NCI-H1417 (cell line): ENCODE data around the gene PCDHGB7.
"Not testable (repeated sequence)": the region's sequence is repeated elsewhere in the genome, so short reads cannot be mapped to it uniquely, and the experiment has no call there.

Experiments used
- DNase-seq, 3 experiments: peaks; one replicate each; lab custom pipeline; 2025; lab: John Stamatoyannopoulos, UW

PCDHGB7 gene

GRCh38 chr5:141430332-141431113 is 13.0 kb downstream of the PCDHGB7 start, which contains the start of gene PCDHGA12:
Gene PCDHGA12 (plus strand): TSS chr5:141430507. CDS start chr5:141430760, 253 bp downstream.
- DNase-seq: no peak

GRCh38 chr5:141431286-141431685 is 13.8 kb downstream of the PCDHGB7 start:
- no peak for DNase-seq

- DNase-seq: not testable (repeated sequence)
These were observed 14.8 kb downstream of the PCDHGB7 start for GRCh38 chr5:141432308-141432707.

GRCh38 chr5:141432726-141433125 is 15.2 kb downstream of the PCDHGB7 start:
- not testable (repeated sequence) for DNase-seq

- DNase-seq: no peak
These were observed 16.5 kb downstream of the PCDHGB7 start for GRCh38 chr5:141434006-141434405.

GRCh38 chr5:141437221-141437620 is 19.7 kb downstream of the PCDHGB7 start:
- no peak for DNase-seq

DNA sequence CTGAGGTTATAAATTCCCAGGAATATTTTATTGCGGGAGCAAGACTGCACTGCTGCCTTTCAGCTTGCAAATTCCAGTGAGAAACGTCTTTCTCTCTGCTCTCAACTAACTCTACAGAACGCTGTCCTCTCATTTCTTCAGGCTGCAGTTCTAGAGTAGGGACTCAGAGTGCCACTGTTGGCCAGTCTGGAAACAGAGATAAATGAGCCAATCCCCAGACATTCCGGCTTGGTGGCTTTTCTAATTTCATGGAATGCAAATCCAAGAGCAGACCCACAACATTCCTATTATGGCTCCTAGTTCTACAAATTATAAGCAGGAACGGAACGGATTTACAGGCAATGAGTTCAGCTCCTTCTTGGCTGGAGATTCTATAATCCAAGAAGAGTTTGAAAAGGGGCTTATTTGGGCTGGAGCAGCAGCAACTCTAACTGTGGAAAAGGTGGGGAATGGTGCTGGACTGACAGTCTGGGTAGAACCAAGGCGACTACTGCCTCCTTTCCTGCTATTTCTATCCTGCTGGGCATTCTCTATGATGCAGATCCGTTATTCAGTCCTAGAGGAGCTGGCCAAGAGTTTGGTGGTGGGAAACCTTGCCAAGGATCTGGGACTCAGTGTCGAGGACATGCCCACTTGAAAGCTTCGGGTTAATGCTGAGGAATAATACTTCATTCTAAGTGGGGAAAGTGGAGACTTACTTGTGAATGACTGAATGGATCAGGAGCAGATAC is 22.1 kb downstream of the PCDHGB7 start:
- no peak for DNase-seq

- no peak for DNase-seq
These were observed 22.9 kb downstream of the PCDHGB7 start for GRCh38 chr5:141440341-141440740.

DNA sequence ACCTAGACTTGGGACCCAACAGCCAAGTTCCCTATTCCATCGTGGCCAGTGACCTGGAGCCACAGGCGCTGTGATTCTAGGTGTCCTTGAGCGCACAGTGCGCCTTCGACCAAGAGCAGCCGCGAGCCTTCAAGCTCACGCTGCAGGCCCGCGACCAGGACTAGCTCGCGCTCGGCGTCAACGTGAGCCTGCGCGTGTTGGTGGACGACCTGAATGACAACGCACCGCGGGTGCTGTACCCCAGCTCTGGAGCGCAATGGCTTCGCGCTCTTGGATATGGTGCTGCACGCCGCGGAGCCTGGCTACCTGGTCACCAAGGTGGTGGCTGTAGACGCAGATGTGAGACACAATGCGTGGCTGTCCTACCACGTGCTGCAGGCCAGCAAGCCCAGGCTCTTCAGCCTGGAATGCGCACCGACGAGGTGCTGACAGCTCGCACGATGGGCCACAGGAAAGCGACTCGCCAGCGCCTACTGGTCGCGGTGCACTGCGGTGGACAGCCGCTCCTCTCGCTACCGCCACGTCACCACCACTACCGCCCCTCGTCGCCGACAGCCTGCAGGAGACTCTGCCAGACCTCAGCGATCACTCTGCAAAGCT is 24.2 kb downstream of the PCDHGB7 start:
- DNase-seq: no peak

GRCh38 chr5:141465351-141465750 is 47.9 kb downstream of the PCDHGB7 start:
- no peak for DNase-seq
